AG08396 (cell line): ENCODE measurements around the gene AGPAT1.
"Not testable (repeated sequence)": the region's sequence is repeated elsewhere in the genome, so short reads cannot be mapped to it uniquely, and the experiment has no call there.

Experiments used
- DNase-seq: peaks from one replicate; pipeline ENCODE4 v3.0.0; 2012; ENCODE audit warnings: low spot score, mixed read lengths

AGPAT1 gene, protein sequence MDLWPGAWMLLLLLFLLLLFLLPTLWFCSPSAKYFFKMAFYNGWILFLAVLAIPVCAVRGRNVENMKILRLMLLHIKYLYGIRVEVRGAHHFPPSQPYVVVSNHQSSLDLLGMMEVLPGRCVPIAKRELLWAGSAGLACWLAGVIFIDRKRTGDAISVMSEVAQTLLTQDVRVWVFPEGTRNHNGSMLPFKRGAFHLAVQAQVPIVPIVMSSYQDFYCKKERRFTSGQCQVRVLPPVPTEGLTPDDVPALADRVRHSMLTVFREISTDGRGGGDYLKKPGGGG

DNA sequence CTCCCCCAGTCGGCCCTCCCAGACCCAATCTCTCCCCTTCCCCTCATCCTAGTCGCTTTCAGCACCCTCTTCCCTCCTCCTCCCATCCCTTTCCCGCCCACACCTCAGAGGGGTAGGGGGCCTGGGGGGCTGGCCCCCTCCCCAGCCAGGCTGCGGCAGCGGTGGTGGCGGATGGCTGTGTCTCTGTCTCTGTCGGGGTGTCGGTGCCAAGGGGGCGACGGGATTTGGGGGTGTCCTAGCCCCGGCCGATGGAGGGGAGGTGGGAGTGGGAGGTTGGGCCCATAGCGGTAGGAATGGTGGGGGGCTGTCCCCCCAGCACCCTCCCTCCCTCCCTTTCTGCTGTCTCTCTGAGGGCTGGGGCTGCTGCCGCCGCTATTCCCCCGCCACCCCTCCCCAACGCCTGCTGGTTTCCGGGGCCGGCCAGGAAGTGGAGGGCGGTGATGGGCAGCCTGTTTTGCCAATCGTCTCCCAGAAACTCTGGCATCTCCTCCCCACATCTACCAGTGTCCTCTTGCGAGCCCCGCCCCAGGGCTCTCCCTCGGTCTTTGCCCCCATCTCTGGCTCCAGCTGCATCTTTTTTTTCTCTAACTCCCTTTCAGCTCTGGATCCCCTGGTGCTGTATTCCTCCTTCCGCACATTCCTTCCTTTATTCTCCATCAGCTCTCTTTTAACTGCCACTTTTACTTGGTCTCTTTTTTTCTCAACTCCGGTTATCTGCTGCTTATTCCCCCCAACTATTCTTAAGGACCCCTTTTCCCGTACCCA lies at the start of gene AGPAT1:
Gene AGPAT1, minus strand, starts transcription at position 374 of the 765 bp plus-strand sequence. CDS start 4,588 bp downstream, outside the sequence.
- peak; percentile 98 for DNase-seq

DNA sequence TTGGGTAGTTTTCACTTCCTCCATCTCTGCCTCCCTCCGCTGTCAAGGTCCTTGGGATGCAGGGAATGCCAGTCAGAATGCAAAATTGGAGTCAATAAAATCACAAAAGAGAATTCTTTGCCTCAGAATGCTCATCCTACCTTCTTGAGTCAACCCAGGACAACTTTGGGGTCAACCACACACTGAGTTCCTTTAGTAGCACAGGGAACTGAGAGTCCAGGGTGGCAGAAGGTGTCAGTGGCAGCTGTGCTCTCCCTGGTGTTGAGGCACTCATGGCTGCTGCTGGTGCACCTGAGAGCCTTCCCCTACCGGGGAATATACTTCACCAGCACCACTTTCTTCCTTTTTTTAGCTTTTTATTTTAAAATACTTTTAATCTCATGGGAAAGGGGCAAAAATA lies 48.8 kb upstream of the AGPAT1 start:
- no peak for DNase-seq

DNA sequence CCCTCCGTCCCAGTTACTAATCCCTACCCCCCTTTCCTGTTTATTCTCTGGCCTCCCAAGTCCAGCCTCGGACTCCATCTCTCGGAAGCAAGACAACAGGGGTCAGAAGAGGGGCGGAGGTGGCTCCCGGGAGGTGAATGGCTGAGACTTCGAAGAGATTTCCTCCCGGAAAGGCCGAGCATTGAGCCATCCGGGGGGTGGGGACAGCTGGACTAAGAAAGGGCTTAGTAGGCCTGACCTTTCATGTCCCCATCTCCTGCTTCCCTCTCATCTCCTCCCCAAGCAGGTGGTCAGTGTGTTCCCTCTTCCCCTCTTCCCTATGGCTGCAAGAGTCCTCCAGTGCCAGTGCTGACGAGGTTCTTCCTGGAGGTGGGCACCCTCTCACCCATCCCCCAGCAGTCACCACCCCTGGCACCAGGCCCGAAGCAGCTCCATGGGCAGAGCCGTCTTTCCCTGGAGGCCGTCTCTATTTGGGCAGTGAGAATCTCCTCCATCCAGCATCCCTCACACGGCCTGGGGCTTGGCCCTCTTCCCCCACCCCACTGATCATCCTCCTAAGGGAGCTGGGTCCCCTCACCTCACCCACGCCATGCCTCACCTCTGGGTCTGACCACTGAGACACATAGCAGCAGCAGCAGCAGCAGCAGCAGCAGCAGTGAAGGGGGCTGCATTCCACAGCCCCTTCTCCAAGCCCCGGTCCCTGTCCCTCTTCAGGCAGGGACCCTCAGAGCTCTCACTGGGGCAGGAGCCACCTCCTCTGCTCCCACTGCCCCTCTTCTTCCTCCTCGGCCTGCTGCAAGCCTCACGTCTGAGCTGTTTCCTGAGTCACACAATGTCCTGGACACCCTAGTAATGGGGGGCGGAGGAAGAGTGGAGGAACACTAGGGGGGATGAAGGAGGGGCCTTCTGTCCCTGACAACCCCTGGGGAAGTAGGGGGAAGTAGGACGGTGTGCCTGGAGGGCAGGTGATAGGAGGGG lies 47.7 kb upstream of the AGPAT1 start, which contains the start of gene NOTCH4:
Gene NOTCH4, minus strand, starts transcription at position 810 of the 978 bp plus-strand sequence. Its CDS starts 139 bp downstream, at position 671.
- no peak for DNase-seq

DNA sequence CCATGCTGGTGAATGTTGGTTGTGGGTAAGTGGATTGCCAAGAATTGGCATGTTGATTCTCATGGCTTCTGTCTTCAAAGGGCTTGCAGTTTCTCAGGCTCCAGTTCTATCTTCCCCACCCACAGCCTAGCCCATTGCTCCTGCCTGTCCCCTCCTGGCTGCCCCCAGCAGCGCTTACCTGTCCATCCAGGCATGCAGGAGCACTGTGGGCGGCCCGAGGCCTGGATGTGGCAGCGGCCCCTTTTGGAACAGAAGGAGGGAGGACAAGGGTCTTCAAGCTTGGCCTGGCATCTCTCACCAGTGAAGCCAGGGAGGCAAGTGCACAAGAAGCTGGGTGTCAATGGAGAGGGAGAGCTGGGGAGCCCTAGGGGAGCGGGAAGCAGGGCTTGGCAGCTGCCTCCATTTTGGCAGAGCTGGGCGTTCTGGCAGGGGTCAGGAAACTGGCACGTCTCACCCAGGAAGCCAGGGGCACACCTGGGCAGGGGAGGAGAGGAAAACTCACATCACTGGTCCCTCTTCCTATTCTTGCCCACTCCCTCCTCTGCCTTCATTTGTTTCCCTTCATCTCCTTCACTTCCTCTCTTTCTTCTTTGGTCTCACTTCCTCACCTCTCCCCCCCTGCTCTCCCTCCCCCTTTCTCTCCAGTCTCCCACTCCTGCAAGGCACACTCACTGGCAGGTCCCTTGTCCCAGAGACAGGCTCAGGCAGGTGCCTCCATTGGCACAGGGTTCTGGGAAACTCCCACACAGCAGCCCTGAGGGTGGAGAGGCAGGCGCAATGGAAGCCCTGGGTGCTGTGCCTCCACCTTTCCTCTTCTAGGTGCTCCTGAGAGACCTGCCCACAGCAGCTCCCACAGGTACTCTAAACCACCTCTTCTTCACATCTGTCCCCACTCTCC lies 46.7 kb upstream of the AGPAT1 start:
- no peak for DNase-seq

DNA sequence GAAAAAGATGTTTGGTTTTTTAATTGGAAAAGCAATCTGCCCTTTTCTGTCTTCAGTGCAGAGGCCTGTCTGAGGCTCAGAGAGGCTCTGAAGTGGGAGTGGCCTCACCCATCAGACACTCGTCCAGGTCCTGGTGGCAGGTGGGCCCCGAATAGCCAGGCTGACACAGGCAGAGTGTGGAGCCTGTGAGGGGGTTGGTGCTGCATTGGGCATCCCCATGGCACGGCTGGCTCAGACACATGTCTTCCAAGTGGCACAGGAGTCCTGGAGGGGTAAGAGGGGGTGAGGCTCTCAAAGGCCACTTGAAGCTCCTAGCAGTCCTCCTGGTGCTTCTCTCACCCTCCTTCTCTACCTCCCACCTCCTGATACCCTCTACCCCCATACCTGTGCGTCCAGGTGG lies 44.1 kb upstream of the AGPAT1 start:
- no peak for DNase-seq

DNA sequence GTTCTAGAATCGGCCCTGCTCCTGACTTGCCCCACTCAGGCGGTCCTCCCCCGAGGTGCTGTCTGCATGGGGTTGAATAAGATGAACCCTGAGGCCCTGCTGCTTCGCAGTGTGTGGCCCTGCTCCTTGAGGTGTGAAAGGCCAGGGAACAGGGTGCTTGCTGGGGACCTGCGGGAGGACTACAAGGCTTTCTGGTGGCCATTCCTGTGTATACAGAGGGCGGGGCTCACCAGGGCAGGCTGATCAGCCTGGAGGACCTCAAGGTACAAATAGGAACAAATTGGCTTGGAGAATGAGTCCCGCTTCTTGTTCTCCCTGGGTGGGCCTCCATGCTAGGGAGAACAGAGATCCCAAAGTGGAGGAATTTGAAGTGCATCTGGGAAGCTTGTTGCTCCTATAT lies 42.3 kb upstream of the AGPAT1 start:
- no peak for DNase-seq

DNA sequence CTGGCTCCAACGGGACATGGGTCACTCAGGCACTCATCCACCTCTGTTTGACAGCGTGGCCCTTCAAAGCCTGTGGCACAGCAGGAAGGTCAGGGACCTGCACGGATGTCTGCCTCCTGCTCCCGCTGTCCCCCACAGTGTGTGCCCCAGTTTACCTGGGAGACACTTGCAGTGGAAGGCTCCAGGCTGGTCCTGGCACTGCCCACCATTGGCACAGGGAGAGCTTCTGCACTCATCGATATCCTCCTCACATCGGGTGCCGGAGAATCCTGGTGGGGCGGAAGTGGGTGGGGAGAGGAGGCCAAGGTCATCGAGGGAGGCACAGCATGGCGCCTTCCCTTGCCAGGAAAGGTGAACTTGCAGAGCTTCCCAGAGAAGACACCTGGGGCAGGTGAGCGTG lies 41.1 kb upstream of the AGPAT1 start:
- DNase-seq: no peak

DNA sequence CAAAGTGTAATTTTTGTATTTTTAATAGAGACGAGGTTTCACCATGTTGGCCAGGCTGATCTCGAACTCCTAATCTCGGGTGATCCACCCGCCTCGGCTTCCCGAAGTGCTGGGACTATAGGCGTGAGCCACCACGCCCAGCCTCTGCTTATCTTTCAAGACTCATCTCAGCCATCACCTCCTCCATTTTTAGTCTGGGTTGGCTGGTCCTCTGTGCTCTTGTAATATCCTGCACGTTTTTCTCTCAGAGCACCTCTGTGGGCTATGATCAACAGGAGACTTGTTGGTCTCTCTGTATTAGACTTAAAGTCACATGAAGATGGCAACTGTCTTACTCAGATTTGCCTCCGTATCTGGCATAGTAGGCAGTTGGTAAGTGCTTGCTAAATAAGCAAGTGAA lies 40.4 kb upstream of the AGPAT1 start:
- DNase-seq: no peak

DNA sequence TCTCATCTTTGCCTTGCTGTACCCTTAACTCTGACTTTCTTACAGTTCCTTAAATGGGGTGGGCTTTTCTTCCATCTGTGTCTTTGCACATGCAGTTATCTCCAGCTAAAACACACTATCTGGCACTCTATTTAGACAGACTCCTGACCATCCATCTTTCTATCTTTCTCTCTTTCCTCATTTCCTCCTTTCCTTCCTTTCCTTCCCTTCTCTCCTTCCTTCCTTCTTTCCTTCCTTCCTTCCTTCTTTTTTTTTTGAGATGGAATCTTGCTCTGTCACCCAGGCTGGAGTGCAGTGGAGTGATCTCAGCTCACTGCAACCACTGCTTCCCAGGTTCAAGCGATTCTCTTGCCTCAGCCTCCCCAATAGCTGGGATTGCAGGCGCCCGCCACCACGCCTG lies 39.7 kb upstream of the AGPAT1 start:
- DNase-seq: no peak

DNA sequence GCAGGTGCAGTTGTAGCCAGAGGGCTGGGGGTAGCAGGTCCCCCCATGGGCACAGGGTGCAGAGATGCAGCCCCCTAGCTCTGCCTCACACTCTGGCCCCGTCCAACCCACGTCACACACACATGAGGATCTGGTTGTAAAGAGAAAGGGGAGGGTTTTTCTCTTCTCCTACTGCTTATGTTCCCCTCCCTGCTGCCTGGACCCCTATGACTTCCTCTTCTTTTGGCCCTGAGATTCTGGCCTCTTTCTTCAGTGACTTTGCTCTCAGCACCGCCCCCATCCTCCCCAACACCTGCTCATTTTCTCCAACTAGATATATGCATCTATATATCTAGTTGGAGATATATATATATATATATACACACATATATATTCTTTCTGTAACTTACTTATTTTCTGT lies 38.2 kb upstream of the AGPAT1 start:
- no peak for DNase-seq

DNA sequence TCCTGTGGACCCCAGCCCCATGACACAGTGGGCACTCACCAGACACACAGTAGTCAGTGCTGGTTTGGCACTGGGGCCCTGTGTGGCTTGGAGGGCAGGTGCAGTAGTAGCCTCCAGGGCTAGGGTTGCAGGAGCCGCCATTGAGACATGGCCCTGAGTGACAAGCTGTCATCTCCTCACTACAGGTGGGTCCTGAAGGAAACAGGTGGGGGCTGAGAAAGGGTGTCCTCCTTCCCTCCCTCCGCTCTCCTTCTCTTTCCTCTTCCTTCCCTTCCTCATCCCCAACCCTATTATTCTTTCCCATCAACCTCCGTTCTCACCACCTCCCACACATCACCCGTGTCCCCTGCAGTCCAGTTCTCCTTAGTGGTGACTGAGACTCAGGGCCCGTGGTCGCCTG lies 37.8 kb upstream of the AGPAT1 start:
- DNase-seq: no peak

DNA sequence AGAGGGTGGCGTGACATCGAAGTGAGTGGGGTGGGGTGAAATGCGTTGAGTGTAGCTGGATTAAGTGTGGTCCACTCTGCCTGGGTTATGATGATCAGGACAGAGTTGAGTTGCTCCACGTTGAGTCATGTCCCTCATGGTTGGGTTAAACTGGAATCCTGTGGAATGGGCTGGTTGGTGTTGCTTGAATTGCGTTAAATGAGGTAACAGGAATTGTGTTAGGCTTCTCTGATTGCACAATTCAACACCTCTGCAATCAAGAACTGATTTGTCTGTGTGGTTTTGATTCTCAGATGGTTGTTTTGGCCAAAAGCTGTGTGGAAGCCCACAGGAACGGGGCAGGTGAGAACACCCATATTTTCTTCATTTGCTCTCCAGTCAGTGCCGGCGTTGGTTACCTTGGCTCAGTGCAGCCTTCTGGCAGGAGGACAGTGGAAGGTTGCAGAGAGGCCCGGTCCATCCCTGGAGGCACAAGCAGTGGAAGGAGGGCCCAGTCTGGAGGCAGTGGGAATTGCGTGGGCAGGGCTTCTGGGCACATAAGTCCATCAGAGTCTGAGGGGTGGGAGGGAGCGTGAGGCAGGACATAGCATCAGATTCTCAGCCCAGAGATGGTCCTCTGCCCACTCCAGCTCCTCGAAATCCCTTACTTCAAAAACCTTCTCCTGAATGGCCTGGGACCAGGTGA lies 36.3 kb upstream of the AGPAT1 start:
- DNase-seq: no peak

DNA sequence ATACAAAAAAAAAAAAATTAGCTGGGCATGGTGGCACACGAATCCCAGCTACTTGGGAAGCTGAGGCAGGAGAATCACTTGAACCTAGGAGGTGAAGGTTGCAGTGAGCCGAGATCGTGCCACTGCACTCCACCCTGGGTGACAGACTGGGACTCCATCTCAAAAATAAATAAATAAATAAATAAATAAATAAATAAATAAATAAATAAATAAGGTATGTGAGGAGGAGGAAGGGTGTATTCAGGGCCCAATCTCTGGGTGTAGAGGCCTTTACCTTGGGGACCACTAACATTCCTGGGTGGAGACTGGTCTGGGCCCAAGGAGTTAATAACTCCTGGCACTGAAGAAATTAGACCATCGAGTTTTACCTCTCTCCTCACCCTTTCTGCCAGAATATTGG lies 35.5 kb upstream of the AGPAT1 start:
- not testable (repeated sequence) for DNase-seq

DNA sequence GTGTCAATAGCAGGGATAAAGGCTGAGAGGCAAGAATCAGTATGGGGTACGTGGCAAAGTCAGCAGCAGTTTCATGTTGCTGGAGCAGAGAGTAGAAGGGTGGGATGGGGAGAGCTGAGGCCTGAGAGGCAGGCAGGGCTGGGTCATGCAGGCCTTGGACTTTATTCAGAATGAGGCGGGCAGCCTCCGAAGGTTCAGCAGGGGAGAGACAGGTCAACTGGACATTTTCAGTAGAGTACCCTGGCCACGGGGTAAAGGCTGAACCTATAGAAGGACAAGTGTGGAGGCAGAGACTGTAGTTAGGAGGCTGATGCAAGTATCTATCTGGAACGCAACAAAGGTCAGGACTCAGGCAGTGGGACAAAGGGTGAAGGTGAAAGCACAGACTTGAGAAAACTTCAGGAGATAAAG lies 34.3 kb upstream of the AGPAT1 start:
- no peak for DNase-seq

DNA sequence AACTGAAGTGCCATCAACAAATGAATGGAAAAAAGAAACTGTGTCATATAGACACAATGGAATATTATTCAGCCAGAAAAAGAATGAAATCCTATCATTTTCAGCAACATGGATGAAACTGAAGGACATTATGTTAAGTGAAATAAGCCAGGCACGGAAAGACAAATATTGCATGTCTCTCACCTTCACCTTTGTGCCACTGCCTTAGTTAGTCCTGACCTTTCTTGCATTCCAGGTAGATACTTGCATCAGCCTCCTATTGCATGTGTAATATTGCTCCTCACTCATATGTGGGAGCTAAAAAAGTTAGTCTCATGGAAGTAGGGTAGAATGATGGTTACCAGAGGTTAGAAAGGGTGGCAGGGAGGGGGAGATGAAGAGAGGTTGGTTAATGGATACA lies 33.1 kb upstream of the AGPAT1 start:
- no peak for DNase-seq

DNA sequence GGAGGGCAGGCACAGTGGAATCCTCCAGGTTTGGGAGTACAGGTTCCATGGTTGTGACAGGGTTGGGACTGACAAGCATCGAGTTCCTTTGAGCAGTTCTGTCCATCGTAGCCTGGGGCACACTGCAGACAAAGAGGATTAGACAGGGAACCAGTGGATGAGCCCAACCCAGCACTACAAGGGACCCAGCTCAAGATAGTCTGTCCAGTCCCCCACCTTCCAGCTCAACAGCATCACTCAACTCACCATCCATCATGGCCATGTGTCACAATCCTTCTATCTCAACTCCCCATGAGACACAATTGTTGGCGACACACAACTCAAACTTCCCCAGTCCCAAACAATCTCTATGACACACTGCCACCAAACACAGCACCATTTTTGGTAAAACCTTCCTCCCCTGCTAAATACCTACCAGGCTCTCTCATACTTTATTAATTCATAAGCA lies 28.4 kb upstream of the AGPAT1 start:
- DNase-seq: no peak

DNA sequence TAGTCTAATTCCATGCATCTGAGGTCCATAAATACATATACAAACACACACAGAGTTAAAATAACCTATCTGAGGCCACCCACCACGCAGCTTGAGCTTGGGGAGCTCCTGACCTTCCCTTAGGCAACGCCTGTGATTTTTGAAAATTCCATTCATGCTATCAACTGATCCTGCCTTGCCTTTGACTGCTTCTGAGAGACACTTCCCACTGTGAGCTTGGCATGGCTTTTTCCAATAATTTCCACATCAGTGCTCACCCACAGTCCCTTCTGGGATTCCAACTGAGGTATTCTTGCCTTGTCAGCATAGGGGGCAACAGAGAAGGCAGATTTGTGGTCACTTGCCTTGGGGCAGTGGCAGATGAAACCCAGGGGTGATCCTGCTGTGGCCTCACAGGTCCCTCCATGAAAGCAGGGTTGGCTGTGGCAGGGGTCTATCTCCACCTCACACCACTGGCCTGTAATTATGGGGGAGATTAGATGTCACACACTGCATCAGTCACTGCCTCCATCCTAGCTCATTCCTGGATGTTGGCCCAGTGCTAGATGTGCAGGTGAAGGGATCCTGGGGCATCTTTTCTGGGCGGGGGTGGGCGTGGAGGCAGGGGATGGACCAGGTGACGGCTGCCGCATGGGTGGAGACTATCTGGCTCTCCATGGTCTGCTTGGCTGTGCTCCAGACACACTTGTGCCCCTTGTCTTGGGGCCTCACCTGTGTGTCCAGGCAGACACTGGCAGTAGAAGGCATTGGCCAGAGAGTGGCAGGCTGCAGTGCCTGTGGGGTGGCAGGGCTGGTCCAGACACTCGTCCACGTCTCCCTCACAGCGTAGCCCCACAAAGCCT lies 27.8 kb upstream of the AGPAT1 start:
- no peak for DNase-seq

DNA sequence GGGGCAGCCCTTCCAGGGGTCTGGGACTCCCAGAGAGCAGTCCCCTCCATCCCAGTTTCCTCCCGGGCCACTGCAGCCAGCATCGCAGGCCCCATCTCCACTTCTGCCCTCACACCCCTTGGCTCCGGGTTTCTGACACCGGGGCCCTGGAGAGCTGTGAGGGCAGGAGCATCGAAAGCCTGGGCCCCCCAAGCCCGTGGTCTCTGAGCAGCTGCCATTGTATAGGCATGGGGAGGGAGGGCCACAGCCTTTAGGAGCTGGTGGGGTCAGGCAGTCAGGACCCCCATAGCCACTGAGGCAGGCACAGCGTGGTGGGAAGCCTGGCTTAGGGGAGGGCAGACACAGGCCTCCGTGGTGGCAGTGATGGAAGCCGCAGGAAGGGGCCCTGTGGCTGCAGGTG lies 26.3 kb upstream of the AGPAT1 start:
- DNase-seq: no peak

DNA sequence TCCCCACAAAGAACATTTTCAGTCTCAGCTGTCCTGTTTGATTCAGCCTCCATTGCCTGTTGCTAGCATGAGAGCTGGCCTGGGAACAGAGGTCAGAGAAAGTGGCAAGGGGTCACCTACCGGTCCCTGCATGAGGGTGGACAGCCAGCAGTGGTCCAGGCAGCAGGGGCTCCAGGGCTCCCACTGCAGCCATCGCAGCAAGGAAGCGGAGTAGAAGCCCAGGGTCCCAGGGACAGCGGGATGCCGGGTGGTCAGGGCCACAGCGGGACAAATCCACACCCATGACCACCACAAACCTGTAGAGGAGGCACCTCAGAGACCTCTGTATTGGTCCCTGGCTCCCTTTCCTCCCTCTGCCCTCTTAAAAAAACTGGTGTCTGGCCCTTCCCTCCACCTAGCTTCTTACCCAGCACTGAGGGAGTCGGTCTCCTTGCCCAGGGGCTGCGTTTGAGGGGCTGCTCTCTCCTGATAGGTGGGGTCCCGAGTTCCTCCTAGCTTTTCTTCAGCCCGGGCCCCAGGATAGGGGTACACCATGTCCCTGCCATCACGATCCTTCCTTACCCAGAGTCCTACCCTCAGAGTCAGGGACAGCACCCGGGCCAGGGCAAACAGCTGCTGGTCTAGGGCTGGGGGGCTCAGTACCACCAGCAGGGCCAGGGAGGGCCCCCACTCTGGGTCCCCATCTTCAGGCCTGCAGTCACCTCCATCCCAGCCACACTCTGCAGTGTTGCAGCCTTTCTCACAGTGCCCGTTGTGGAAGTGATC lies 25.0 kb upstream of the AGPAT1 start:
- DNase-seq: no peak
